BE2C (cell line): ENCODE data around the gene INAFM2.

Experiments
- DNase-seq: peaks from one replicate; pipeline ENCODE4 v3.0.0-alpha.2; 2020
- H3K27me3 ChIP-seq: fragments of 250-450 bp; sonication (Bioruptor Pico); 2 replicates; pipeline ENCODE4 v1.5.1; 2020; ENCODE audit warnings: mild to moderate bottlenecking
- H3K36me3 ChIP-seq: fragments of 250-450 bp; sonication (Bioruptor Pico); 2 replicates; pipeline ENCODE4 v1.5.1; 2020; ENCODE audit warnings: mild to moderate bottlenecking
- H3K4me1 ChIP-seq: fragments of 250-450 bp; sonication (Bioruptor Pico); 2 replicates; pipeline ENCODE4 v1.5.1; 2020
- H3K4me3 ChIP-seq: 2 replicates; pipeline ENCODE4 v1.5.1; 2011; ENCODE audit warnings: low read depth, low read length
- H3K9me3 ChIP-seq: fragments of 250-450 bp; sonication (Bioruptor Pico); 2 replicates; pipeline ENCODE4 v1.5.1; 2020
- CTCF ChIP-seq: IDR thresholded peaks from 2 replicates; pipeline ENCODE4 v1.5.1; 2012; ENCODE audit warnings: mild to moderate bottlenecking, low read depth, low read length

INAFM2 gene

GRCh38 chr15:40353697-40354096 lies 30.2 kb downstream of the INAFM2 start:
- Histone ChIP-seq H3K36me3 (no peaks in the 10 kb centered on the region), H3K27me3 (no peaks in the 10 kb centered on the region), H3K9me3 (no peaks in the 10 kb centered on the region), H3K4me3 (no peak overlapping the region), H3K4me1 (peaks cover 14% of the 10 kb centered on the region)
- no peak for TF ChIP-seq CTCF
- DNase-seq = no peak

DNA sequence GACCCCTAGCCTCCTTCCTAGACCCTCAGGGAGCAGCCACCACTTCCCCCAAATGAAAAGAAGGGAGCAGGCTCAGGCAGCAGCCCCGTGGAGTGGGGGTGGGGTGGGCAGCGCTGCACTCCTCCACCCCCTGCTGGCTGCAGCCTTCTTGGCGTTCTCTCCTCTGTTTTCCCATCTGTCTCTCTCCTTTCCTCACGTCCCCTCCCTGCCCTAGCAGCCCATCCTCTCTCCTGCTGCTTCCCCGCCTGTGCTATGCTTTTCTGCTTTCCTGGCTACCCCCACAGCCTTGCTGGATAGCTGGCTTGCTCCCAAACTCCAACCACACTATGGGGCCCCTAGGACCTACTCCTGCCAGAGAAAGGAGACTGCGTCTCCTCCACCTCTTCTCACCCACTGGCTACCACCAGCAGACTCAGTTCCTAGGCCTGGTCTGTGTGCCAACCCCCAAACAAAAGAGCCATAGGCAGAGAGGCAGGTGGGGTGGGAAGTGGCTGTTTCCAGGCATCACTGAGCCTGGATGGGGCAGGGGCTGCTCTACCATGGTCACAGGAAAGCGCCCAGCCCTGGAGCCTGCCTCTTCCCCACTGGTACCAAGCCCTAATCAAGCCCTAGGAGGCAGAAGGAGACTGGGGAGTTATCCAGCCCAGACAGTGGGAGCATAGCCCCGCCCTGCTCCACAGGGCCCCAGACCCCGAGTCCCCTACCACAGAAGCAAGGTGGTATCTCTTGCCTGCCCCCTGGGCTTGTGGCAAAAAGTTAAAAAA lies 31.1 kb downstream of the INAFM2 start:
- H3K27me3 ChIP-seq = no peaks in the 10 kb centered on the region
- DNase-seq = peak; percentile 79
- H3K9me3 ChIP-seq = no peaks in the 10 kb centered on the region
- peaks cover 14% of the 10 kb centered on the region for H3K4me1 ChIP-seq
- peak; percentile 71 for TF ChIP-seq CTCF
- no peaks in the 10 kb centered on the region for H3K36me3 ChIP-seq
- no peak overlapping the region for H3K4me3 ChIP-seq

GRCh38 chr15:40355976-40356585 lies 32.6 kb downstream of the INAFM2 start:
- Histone ChIP-seq H3K36me3 (no peaks in the 10 kb centered on the region), H3K4me1 (peaks cover 14% of the 10 kb centered on the region), H3K27me3 (no peaks in the 10 kb centered on the region), H3K9me3 (no peaks in the 10 kb centered on the region), H3K4me3 (no peak overlapping the region)
- DNase-seq = no peak
- no peak for TF ChIP-seq CTCF

DNA sequence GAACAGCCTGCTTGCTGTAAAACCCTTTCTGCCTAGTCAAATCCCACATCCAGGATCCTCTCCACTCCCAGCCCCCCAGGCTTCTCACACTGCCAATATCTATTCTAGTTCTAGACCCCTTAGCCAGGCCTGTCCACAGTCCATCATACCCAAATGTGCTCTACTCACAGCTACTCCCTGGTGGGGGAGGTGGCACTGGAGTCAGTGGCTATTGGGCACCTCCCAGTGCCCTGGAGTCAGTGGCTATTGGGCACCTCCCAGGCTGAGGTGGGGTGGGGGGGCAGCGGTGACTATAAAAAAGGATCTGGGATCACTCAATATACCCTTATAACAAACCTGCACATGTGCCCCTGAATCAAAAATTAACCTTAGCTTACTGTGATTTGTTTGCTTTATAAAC lies 33.8 kb downstream of the INAFM2 start:
- Histone ChIP-seq H3K9me3 (no peaks in the 10 kb centered on the region), H3K36me3 (no peaks in the 10 kb centered on the region), H3K27me3 (no peaks in the 10 kb centered on the region), H3K4me1 (peaks cover 14% of the 10 kb centered on the region), H3K4me3 (peak overlapping the region; percentile 70)
- DNase-seq = no peak
- TF ChIP-seq CTCF = no peak

GRCh38 chr15:40357723-40358470 lies 34.4 kb downstream of the INAFM2 start, which contains the start of gene DISP2:
Gene DISP2 (plus strand): TSS chr15:40358219. CDS start chr15:40358322, 103 bp downstream.
- peak within 1 kb of the TSS; percentile 70 for H3K4me3 ChIP-seq
- H3K27me3 ChIP-seq = no peaks in the 10 kb centered on the region
- H3K36me3 ChIP-seq = no peaks in the 10 kb centered on the region
- no peak for TF ChIP-seq CTCF
- H3K4me1 ChIP-seq = peaks cover 14% of the 10 kb centered on the region
- no peaks in the 10 kb centered on the region for H3K9me3 ChIP-seq
- peak; percentile 94 for DNase-seq
